Measurements from ENCODE around the gene CIRBP.

GRCh38 chr19:1317274-1318003 is 48.3 kb downstream of the CIRBP start:
- TF ChIP-seq CTCF (IDR thresholded peaks at IDR 0.05 in 4 of 5, conservative IDR thresholded peaks at IDR 0.05 in 1 of 5) (no peak), POLR2A (IDR thresholded peaks at IDR 0.05) (no peak)
